ENCODE measurements around the gene SLC39A13. TPM values are rescaled to one million over a fixed set of nuclear protein-coding genes. Genes with fewer than 3 reads are reported as not detected.

Gene SLC39A13
- total and polyA plus RNA-seq, 2 donors from 2014 or later: 80.6 to 93.2 TPM

GRCh38 chr11:47378010-47378835 lies 30.2 kb upstream of the SLC39A13 start, which contains the start of gene SPI1:
SPI1 (minus strand) TSS chr11:47378547; CDS start chr11:47378353, 194 bp downstream.
- no peaks in the 10 kb centered on the region for H3K27me3 ChIP-seq (ENCODE audit: control insufficient read depth, insufficient read depth, low read length)
- no peak for TF ChIP-seq CTCF (IDR thresholded peaks at IDR 0.05; ENCODE audit: borderline replicate concordance, extremely low read depth, insufficient read depth)
- intact Hi-C loops (cut with DNase I): loop anchor here (10.0 kb wide), 1 partner anchor 77 kb away; no protein-coding TSS in a partner anchor
- no peak within 1 kb of the TSS for H3K9ac ChIP-seq (ENCODE audit: low read length in 3 of 3)
- FAIRE-seq (no peak), DNase-seq (peak in 4 of 5 donors; percentile 40 to 82 (median 52))
- H3K9me3 ChIP-seq (ENCODE audit: control insufficient read depth in 2 of 3, insufficient read depth in 1 of 3, low read length in 3 of 3): peaks cover 0 to 2% (median 0%) of the 10 kb centered on the region in 3 donors
- H3K27ac ChIP-seq (ENCODE audit: low read depth in 2 of 2, low read length in 2 of 2): no peak within 1 kb of the TSS
- no peaks in the 10 kb centered on the region for H3K36me3 ChIP-seq (ENCODE audit: control insufficient read depth in 2 of 3, insufficient read depth in 3 of 3, low read length in 3 of 3)
- no peak within 1 kb of the TSS for H3K4me3 ChIP-seq (ENCODE audit: low read length in 3 of 3)
- H3K4me1 ChIP-seq (ENCODE audit: control insufficient read depth in 2 of 3, insufficient read depth in 2 of 3, low read depth in 1 of 3, low read length in 3 of 3): peaks cover 0 to 3% (median 0%) of the 10 kb centered on the region in 3 donors

GRCh38 chr11:47378836-47379170 lies 29.6 kb upstream of the SLC39A13 start:
- intact Hi-C loops (cut with DNase I): loop anchor here (10.0 kb wide), 1 partner anchor 76 kb away; no protein-coding TSS in a partner anchor
- Histone ChIP-seq H3K27ac (ENCODE audit: low read depth in 2 of 2, low read length in 2 of 2) (no peak overlapping the region), H3K27me3 (ENCODE audit: control insufficient read depth, insufficient read depth, low read length) (no peaks in the 10 kb centered on the region), H3K4me3 (ENCODE audit: low read length in 3 of 3) (no peak overlapping the region), H3K9ac (ENCODE audit: low read length in 3 of 3) (no peak overlapping the region), H3K4me1 (ENCODE audit: control insufficient read depth in 2 of 3, insufficient read depth in 2 of 3, low read depth in 1 of 3, low read length in 3 of 3) (peaks cover 0 to 3% (median 0%) of the 10 kb centered on the region in 3 donors), H3K9me3 (ENCODE audit: control insufficient read depth in 2 of 3, insufficient read depth in 1 of 3, low read length in 3 of 3) (peaks cover 0 to 2% (median 0%) of the 10 kb centered on the region in 3 donors), H3K36me3 (ENCODE audit: control insufficient read depth in 2 of 3, insufficient read depth in 3 of 3, low read length in 3 of 3) (no peaks in the 10 kb centered on the region)
- no peak for DNase-seq
- no peak for TF ChIP-seq CTCF (IDR thresholded peaks at IDR 0.05; ENCODE audit: borderline replicate concordance, extremely low read depth, insufficient read depth)
- FAIRE-seq: no peak

GRCh38 chr11:47379317-47379716 lies 29.1 kb upstream of the SLC39A13 start:
- Histone ChIP-seq H3K9ac (ENCODE audit: low read length in 3 of 3) (no peak overlapping the region), H3K27ac (ENCODE audit: low read depth in 2 of 2, low read length in 2 of 2) (no peak overlapping the region), H3K9me3 (ENCODE audit: control insufficient read depth in 2 of 3, insufficient read depth in 1 of 3, low read length in 3 of 3) (peaks cover 0 to 2% (median 0%) of the 10 kb centered on the region in 3 donors), H3K36me3 (ENCODE audit: control insufficient read depth in 2 of 3, insufficient read depth in 3 of 3, low read length in 3 of 3) (no peaks in the 10 kb centered on the region), H3K4me3 (ENCODE audit: low read length in 3 of 3) (no peak overlapping the region), H3K27me3 (ENCODE audit: control insufficient read depth, insufficient read depth, low read length) (no peaks in the 10 kb centered on the region), H3K4me1 (ENCODE audit: control insufficient read depth in 2 of 3, insufficient read depth in 2 of 3, low read depth in 1 of 3, low read length in 3 of 3) (peaks cover 0 to 3% (median 0%) of the 10 kb centered on the region in 3 donors)
- FAIRE-seq (no peak), DNase-seq (no peak)
- intact Hi-C loops (cut with DNase I): loop anchor here (10.0 kb wide), 1 partner anchor 75 kb away; no protein-coding TSS in a partner anchor
- TF ChIP-seq CTCF (IDR thresholded peaks at IDR 0.05; ENCODE audit: borderline replicate concordance, extremely low read depth, insufficient read depth): no peak

Measured in kidney (tissue), 14 donors.